PC-9 (cell line): Measurements from ENCODE around the gene EZH2. TPM values are rescaled to one million over a fixed set of nuclear protein-coding genes. Genes with fewer than 3 reads are reported as not detected.
A peak's percentile ranks its signal among the peaks of the same experiment; 100 is the strongest.

Source experiments
- BruUV-seq: library from RNA; stranded (reverse); fragments of 400-500 nt; replicated peaks from 2 replicates; lab custom pipeline; 2021; lab: Mats Ljungman, UMichigan
- CTCF ChIA-PET: fragments of 300-600 bp; sonication (Branson Sonifier 250); formaldehyde crosslinking; loops from one replicate; lab custom pipeline; 2022; ENCODE audit warnings: antibody characterized with exemption; lab: Charles Lee
- POLR2A ChIA-PET: fragments of 300-600 bp; sonication (Branson Sonifier 250); formaldehyde crosslinking; loops from one replicate; lab custom pipeline; 2022; ENCODE audit warnings: antibody characterized with exemption; ENCODE audit not compliant: unreplicated experiment; lab: Charles Lee
- DNase-seq, 2 experiments: peaks; one replicate each; pipeline versions ENCODE4 v3.0.0 to v3.0.0-alpha.2; 2015 to 2022; ENCODE audit warnings: mixed read lengths in 1 of 2
- H2AFZ ChIP-seq: fragments of 200-600 bp; sonication (generic); 2 replicates; pipeline ENCODE4 v1.8.1; 2017; ENCODE audit warnings: antibody characterized with exemption
- H3F3A ChIP-seq: fragments of 200-600 bp; sonication (generic); 2 replicates; pipeline ENCODE4 v1.8.1; 2017; ENCODE audit warnings: antibody characterized with exemption, mild to moderate bottlenecking, low read depth; ENCODE audit not compliant: insufficient read depth
- H3K27ac ChIP-seq: fragments of 200-600 bp; sonication (generic); 2 replicates; pipeline ENCODE4 v1.6.1; 2016; ENCODE audit warnings: mixed run types
- H3K27me3 ChIP-seq: fragments of 200-600 bp; sonication (generic); 2 replicates; pipeline ENCODE4 v1.6.1; 2016; ENCODE audit warnings: low read depth, mixed run types; ENCODE audit not compliant: insufficient read depth
- H3K36me3 ChIP-seq: fragments of 200-600 bp; sonication (generic); 2 replicates; pipeline ENCODE4 v1.6.1; 2016; ENCODE audit warnings: low read depth, mixed run types
- H3K4me1 ChIP-seq: fragments of 200-600 bp; sonication (generic); replicated peaks from 2 replicates; pipeline ENCODE4 v1.6.1; 2016; ENCODE audit warnings: mixed run types; ENCODE audit not compliant: insufficient read depth
- H3K4me2 ChIP-seq: fragments of 200-600 bp; sonication (generic); 2 replicates; pipeline ENCODE4 v1.6.1; 2017; ENCODE audit warnings: mixed run types
- H3K4me3 ChIP-seq: fragments of 200-600 bp; sonication (generic); 2 replicates; pipeline ENCODE4 v1.6.1; 2016; ENCODE audit warnings: mixed run types
- H3K79me2 ChIP-seq: fragments of 200-600 bp; sonication (generic); 2 replicates; pipeline ENCODE4 v1.6.1; 2017; ENCODE audit warnings: low read depth, mixed run types
- H3K9me2 ChIP-seq: fragments of 200-600 bp; sonication (generic); 2 replicates; pipeline ENCODE4 v1.8.1; 2017; ENCODE audit warnings: mild to moderate bottlenecking; ENCODE audit not compliant: insufficient read depth
- H3K9me3 ChIP-seq: fragments of 200-600 bp; sonication (generic); 2 replicates; pipeline ENCODE4 v1.8.1; 2016; ENCODE audit warnings: low read depth; ENCODE audit not compliant: insufficient read depth
- H4K20me1 ChIP-seq: fragments of 200-600 bp; sonication (generic); 2 replicates; pipeline ENCODE4 v1.8.1; 2017; ENCODE audit not compliant: insufficient read depth
- EZH2 ChIP-seq: fragments of 200-600 bp; sonication (generic); IDR thresholded peaks from 2 replicates; pipeline ENCODE4 v1.8.0; 2017; ENCODE audit warnings: antibody characterized with exemption, low read depth
- intact Hi-C: fragments of 100-400 bp; cut with micrococcal nuclease; formaldehyde crosslinking; loops from one replicate; pipeline ENCODE4 v1.10.0; 2022; ENCODE audit not compliant: unreplicated experiment
- total RNA-seq: library from RNA; stranded (reverse); gene quantifications from 2 replicates; pipeline ENCODE4 v1.2.3, GENCODE V29; 2021
- TF ChIP-seq, protein P1 (sequence below): fragments of 200-600 bp; sonication (generic); conservative IDR thresholded peaks from 2 replicates; pipeline ENCODE4 v1.6.1; 2017; ENCODE audit warnings: mixed run types, antibody characterized with exemption, mild to moderate bottlenecking, moderate library complexity

EZH2 gene
- total RNA-seq, 1 experiment from 2014 or later: 48.6 TPM

DNA sequence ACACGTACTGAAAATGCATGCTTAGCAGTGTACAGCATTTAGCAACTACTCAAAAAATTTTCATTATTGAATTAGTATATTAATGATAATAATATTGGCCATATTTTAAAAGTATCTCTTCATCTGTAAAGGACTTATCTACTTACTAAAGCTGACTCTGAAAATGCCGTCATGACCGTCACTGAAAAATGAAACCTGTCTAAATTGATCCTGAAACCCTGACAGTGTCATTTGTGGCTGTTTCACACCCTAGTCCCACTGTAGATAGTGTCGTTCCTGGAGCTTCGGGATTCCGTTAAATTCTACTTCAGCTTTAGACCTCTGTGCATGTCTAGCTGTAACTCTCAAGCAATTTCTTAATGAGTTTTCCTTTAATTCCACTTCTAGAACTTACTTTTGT, 35.8 kb upstream of the EZH2 start:
- POLR2A ChIA-PET: no interaction called here
- no peak overlapping the region for H2AFZ ChIP-seq
- no peak for TF ChIP-seq EZH2
- TF ChIP-seq, protein P1, sequence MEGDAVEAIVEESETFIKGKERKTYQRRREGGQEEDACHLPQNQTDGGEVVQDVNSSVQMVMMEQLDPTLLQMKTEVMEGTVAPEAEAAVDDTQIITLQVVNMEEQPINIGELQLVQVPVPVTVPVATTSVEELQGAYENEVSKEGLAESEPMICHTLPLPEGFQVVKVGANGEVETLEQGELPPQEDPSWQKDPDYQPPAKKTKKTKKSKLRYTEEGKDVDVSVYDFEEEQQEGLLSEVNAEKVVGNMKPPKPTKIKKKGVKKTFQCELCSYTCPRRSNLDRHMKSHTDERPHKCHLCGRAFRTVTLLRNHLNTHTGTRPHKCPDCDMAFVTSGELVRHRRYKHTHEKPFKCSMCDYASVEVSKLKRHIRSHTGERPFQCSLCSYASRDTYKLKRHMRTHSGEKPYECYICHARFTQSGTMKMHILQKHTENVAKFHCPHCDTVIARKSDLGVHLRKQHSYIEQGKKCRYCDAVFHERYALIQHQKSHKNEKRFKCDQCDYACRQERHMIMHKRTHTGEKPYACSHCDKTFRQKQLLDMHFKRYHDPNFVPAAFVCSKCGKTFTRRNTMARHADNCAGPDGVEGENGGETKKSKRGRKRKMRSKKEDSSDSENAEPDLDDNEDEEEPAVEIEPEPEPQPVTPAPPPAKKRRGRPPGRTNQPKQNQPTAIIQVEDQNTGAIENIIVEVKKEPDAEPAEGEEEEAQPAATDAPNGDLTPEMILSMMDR: no peak
- no TSS peak for BruUV-seq
- DNase-seq: no peak
- no peaks in the 10 kb centered on the region for H3K9me2 ChIP-seq
- no peaks in the 10 kb centered on the region for H3K36me3 ChIP-seq
- H3K4me1 ChIP-seq: peaks cover 5% of the 10 kb centered on the region
- no peak overlapping the region for H3K27ac ChIP-seq
- CTCF ChIA-PET: no interaction called here
- H3F3A ChIP-seq: 0 out of 2 replicates have a peak, but pooled peaks cover 7% of the 10 kb centered on the region
- H3K4me2 ChIP-seq: no peak overlapping the region
- no peak overlapping the region for H3K4me3 ChIP-seq
- intact Hi-C loops: no loop called here
- H3K79me2 ChIP-seq: no peaks in the 10 kb centered on the region
- no peaks in the 10 kb centered on the region for H3K9me3 ChIP-seq
- H3K27me3 ChIP-seq: no peaks in the 10 kb centered on the region
- H4K20me1 ChIP-seq: no peaks in the 10 kb centered on the region

DNA sequence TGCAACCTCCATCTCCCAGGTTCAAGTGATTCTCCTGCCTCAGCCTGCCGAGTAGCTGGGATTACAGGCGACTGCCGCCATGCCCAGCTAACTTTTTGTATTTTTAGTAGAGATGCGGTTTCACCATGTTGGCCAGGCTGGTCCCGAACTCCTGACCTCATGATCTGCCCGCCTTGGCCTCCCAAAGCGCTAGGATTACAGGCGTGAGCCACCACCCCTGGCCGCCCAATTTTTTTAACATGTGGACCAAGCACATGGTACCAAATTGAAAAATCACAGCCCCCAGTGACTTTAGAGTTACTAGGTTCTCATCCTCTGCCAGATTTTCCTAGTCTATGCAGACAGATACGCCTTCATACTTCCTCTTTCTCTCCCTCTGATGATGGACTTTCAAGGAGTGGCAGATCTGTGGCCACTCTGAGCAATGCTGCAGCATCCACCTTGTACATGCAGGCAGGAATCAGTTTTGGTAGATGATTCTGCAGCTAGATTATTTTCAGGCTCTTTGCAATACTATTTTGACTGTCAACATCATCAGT, 34.0 kb upstream of the EZH2 start:
- TF ChIP-seq, protein P1: no peak
- TF ChIP-seq EZH2: no peak
- Histone ChIP-seq H3K9me3 (no peaks in the 10 kb centered on the region), H3K4me1 (peaks cover 22% of the 10 kb centered on the region), H2AFZ (no peak overlapping the region), H3K27me3 (no peaks in the 10 kb centered on the region), H3K4me2 (no peak overlapping the region), H3K79me2 (no peaks in the 10 kb centered on the region), H3K36me3 (no peaks in the 10 kb centered on the region), H3F3A (peaks cover 22% of the 10 kb centered on the region), H4K20me1 (no peaks in the 10 kb centered on the region), H3K4me3 (no peak overlapping the region), H3K27ac (no peak overlapping the region), H3K9me2 (no peaks in the 10 kb centered on the region)
- no peak for DNase-seq
- CTCF ChIA-PET: no interaction called here
- no TSS peak for BruUV-seq
- POLR2A ChIA-PET: no interaction called here
- intact Hi-C loops: no loop called here

DNA sequence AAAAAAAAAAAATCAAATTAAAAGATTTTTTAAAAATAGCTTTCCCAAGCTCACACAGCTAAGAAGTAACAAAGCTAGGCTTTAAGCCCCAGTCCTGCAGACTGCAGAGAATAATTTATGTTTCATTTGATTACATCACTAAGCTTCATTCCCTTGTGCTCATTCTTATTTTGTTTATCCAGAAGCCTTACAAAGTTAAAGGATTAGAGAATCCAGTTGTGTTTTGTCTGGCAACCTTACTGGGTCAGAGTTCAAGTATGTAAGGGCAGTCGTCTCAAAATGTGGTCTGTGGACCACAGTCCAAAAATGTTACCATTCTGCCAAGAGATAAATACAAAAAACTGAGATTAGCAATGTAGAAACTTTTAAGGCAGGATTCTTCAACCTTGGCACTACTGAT, 32.1 kb upstream of the EZH2 start:
- Histone ChIP-seq H3K4me3 (no peak overlapping the region), H3K9me2 (no peaks in the 10 kb centered on the region), H4K20me1 (no peaks in the 10 kb centered on the region), H3K79me2 (no peaks in the 10 kb centered on the region), H3K4me1 (peaks cover 25% of the 10 kb centered on the region), H3K9me3 (no peaks in the 10 kb centered on the region), H2AFZ (peak overlapping the region; percentile 44; the same call in 1 of the 2 replicates), H3K4me2 (no peak overlapping the region), H3F3A (peaks cover 27% of the 10 kb centered on the region), H3K27ac (no peak overlapping the region), H3K36me3 (no peaks in the 10 kb centered on the region), H3K27me3 (no peaks in the 10 kb centered on the region)
- CTCF ChIA-PET: no interaction called here
- no TSS peak for BruUV-seq
- TF ChIP-seq, protein P1: no peak
- no peak for TF ChIP-seq EZH2
- no peak for DNase-seq
- POLR2A ChIA-PET: no interaction called here
- intact Hi-C loops: no loop called here
